MCF 10A (cell line): ENCODE results near the gene MICAL3. TPM values are rescaled to one million over a fixed set of nuclear protein-coding genes. Genes with fewer than 3 reads are reported as not detected.
A peak's percentile ranks its signal among the peaks of the same experiment; 100 is the strongest.
"Not testable (repeated sequence)": the region's sequence is repeated elsewhere in the genome, so short reads cannot be mapped to it uniquely, and the experiment has no call there.

ENCODE experiments used
- BruUV-seq: library from RNA; stranded (reverse); fragments of 400-500 nt; replicated peaks from 2 replicates; lab custom pipeline; 2021; lab: Mats Ljungman, UMichigan
- CTCF ChIA-PET: fragments of 300-600 bp; sonication (Branson Sonifier 250); formaldehyde crosslinking; extraction: SDS; loops from one replicate; lab custom pipeline; 2021; ENCODE audit warnings: antibody characterized with exemption, inconsistent platforms; lab: Yijun Ruan, JAX
- POLR2A ChIA-PET: fragments of 300-600, 350-650 bp; sonication (Branson Sonifier 250); formaldehyde crosslinking; extraction: SDS; loops from one replicate; lab custom pipeline; 2020; ENCODE audit warnings: antibody characterized with exemption, inconsistent platforms; lab: Yijun Ruan, JAX
- DNase-seq: peaks from one replicate; pipeline ENCODE4 v3.0.0-alpha.2; 2018; ENCODE audit not compliant: unreplicated experiment
- H3K27ac Mint-ChIP-seq: one replicate; pipeline ENCODE4 v1.8.0; 2022; ENCODE audit warnings: mild to moderate bottlenecking, low read depth, mixed read lengths; ENCODE audit not compliant: unreplicated experiment
- H3K27me3 Mint-ChIP-seq: one replicate; pipeline ENCODE4 v1.8.0; 2022; ENCODE audit warnings: mixed read lengths; ENCODE audit not compliant: insufficient read depth, unreplicated experiment
- H3K36me3 Mint-ChIP-seq: one replicate; pipeline ENCODE4 v1.8.0; 2022; ENCODE audit warnings: mild to moderate bottlenecking, moderate library complexity, mixed read lengths; ENCODE audit not compliant: insufficient read depth, unreplicated experiment
- H3K4me1 Mint-ChIP-seq: one replicate; pipeline ENCODE4 v1.8.0; 2022; ENCODE audit warnings: mixed read lengths; ENCODE audit not compliant: insufficient read depth, unreplicated experiment
- H3K4me3 Mint-ChIP-seq: one replicate; pipeline ENCODE4 v1.8.0; 2022; ENCODE audit warnings: mild to moderate bottlenecking, moderate library complexity, mixed read lengths; ENCODE audit not compliant: unreplicated experiment
- H3K9me3 Mint-ChIP-seq: one replicate; pipeline ENCODE4 v1.8.0; 2022; ENCODE audit warnings: mixed read lengths; ENCODE audit not compliant: unreplicated experiment
- CTCF ChIP-seq: fragments of 200-600 bp; IDR thresholded peaks from one replicate; pipeline ENCODE4 v1.8.0; 2022; ENCODE audit warnings: antibody characterized with exemption, mild to moderate bottlenecking; ENCODE audit not compliant: unreplicated experiment
- intact Hi-C: fragments of 100-400 bp; cut with micrococcal nuclease; formaldehyde crosslinking; loops from 2 replicates; pipeline ENCODE4 v1.14.1; 2022
- total RNA-seq: library from RNA; stranded (reverse); gene quantifications from 2 replicates; pipeline ENCODE4 v1.2.3, GENCODE V29; 2022

MICAL3 gene
- total RNA-seq, 1 experiment from 2014 or later = 54.1 TPM

DNA sequence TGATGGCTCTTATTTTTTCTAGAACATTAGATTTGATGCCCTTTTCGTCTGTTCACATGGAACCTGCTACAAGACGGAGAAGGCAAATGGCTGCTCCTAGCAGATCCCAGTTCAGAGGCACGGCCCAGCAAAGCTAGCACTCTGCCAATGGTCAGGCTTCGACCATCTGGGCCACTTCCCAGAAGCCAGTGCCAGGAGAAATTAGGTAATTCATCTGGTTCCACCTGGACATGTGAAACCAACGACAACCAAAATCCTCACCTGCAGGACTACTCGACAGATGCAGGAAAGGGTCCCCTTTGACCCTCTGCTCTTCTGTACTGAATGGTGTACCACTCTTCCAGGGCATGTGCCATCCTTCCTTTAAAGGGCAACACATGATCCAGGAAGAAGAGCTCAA is 25.4 kb downstream of the MICAL3 start:
- no TSS peak for BruUV-seq
- H3K36me3 Mint-ChIP-seq = peaks cover 12% of the 10 kb centered on the region
- H3K27ac Mint-ChIP-seq = no peak overlapping the region
- POLR2A ChIA-PET = interaction anchor here (1.2 to 7.3 kb wide), 5 partner anchors 14 to 78 kb away, joined by 4 to 59 read pairs (median 54); partner anchors contain the start of genes MICAL3 and PEX26
- H3K27me3 Mint-ChIP-seq = no peaks in the 10 kb centered on the region
- DNase-seq = no peak
- H3K9me3 Mint-ChIP-seq = no peaks in the 10 kb centered on the region
- no peak for TF ChIP-seq CTCF
- H3K4me1 Mint-ChIP-seq = peaks cover 36% of the 10 kb centered on the region
- no peak overlapping the region for H3K4me3 Mint-ChIP-seq
- CTCF ChIA-PET = interaction anchor here (0.6 to 9.4 kb wide), 5 partner anchors 32 to 592 kb away, joined by 3 to 100 read pairs (median 8); partner anchors contain the start of gene PEX26
- intact Hi-C loops = no loop called here

DNA sequence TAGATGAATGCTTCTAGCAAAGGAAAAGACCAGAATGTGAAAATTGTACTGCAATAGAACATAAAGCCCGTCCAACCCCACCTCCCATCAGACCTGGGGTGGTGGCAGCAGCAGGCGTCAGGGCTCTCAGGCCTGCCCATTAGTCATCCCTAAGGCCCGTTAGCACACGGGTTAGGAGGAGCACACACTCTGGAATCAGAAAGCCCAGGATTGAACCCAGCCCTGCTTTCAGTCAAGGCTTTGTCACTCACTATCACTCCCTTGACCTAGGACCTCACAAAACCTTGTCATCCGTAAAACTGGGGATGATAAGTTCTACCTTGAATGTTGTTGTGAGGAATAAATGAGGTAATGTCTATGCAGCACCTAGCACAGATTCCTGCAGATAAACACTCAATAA is 26.9 kb downstream of the MICAL3 start:
- H3K27me3 Mint-ChIP-seq = no peaks in the 10 kb centered on the region
- H3K27ac Mint-ChIP-seq = peak overlapping the region; percentile 61
- intact Hi-C loops = no loop called here

DNA sequence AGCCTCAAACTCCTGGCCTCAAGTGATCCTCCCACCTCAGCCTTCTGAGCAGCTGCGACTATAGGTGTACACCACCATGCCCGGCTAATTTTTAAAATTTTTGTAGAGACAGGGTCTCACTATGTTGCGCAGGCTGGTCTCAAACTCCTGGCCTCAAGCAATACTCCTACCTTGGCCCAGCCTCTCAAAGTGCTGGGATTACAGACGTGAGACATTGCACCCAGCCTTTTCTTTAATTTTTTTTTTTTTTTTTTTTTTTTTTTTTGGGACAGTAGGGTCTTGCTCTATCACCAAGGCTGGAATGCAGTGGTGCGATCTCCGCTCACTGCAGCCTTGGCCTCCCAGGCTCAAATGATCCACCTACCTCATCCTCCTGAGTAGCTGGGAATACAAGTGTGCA is 29.1 kb downstream of the MICAL3 start:
- H3K27ac Mint-ChIP-seq, DNase-seq, H3K9me3 Mint-ChIP-seq, BruUV-seq, H3K27me3 Mint-ChIP-seq, H3K4me3 Mint-ChIP-seq, POLR2A ChIA-PET, intact Hi-C loops: not testable (repeated sequence)
- peaks cover 46% of the 10 kb centered on the region for H3K4me1 Mint-ChIP-seq
- CTCF ChIA-PET = interaction anchor here (1.9 kb wide), 1 partner anchor 165 kb away, joined by 8 read pairs; no protein-coding TSS in a partner anchor
- H3K36me3 Mint-ChIP-seq = peaks cover 12% of the 10 kb centered on the region

More for the DNA sequence above, 26.9 kb downstream of the MICAL3 start:
- no TSS peak for BruUV-seq
- no peak for TF ChIP-seq CTCF
- ChIA-PET CTCF (interaction anchor here (1.5 to 9.4 kb wide), 2 partner anchors 42 to 77 kb away, joined by 3 to 100 read pairs; partner anchors contain the start of gene PEX26), POLR2A (no interaction called here)
- Mint-ChIP-seq H3K4me3 (no peak overlapping the region), H3K36me3 (peaks cover 12% of the 10 kb centered on the region), H3K9me3 (no peaks in the 10 kb centered on the region), H3K4me1 (peaks cover 40% of the 10 kb centered on the region)
- DNase-seq = peak; percentile 54

DNA sequence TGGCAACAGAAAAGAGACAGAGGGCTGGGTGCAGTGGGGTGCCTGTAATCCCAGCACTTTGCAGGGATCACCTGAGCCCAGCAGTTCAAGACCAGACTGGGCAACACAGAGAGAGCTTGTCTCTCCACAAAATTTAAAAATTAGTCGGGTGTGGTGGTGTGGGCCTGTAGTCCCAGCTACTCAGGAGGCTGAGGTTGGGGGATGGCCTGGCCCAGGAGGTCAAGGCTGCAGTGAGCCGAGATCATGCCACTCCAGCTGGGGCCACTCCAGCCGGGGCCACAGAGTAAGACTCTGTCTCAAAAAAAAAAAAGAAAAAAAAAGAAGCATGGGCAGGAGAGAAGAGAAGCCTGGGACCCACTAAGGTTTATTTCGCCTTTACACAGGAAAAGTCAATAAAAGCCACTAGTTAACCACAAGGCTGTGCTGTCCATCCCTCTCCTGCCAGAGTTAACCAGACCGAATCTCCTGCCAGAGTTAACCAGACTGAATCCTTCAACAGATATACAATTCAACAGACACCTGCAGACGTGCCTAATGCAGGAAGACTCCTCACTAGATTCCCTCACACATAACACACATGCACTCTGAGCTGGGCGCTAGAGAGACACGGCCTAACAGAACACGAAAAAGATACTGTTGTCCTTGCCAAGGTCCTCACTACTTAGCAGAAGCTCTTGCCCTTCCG is 29.8 kb downstream of the MICAL3 start:
- DNase-seq = no peak
- no TSS peak for BruUV-seq
- intact Hi-C loops = no loop called here
- H3K27me3 Mint-ChIP-seq = no peaks in the 10 kb centered on the region
- H3K4me3 Mint-ChIP-seq = no peak overlapping the region
- ChIA-PET CTCF (interaction anchor here (1.9 kb wide), 1 partner anchor 164 kb away, joined by 8 read pairs; no protein-coding TSS in a partner anchor), POLR2A (no interaction called here)
- H3K27ac Mint-ChIP-seq = no peak overlapping the region
- no peak for TF ChIP-seq CTCF
- peaks cover 12% of the 10 kb centered on the region for H3K36me3 Mint-ChIP-seq
- peaks cover 46% of the 10 kb centered on the region for H3K4me1 Mint-ChIP-seq
- no peaks in the 10 kb centered on the region for H3K9me3 Mint-ChIP-seq

- H3K27ac Mint-ChIP-seq, H3K27me3 Mint-ChIP-seq, BruUV-seq, intact Hi-C loops, H3K4me3 Mint-ChIP-seq, POLR2A ChIA-PET, H3K9me3 Mint-ChIP-seq, DNase-seq: not testable (repeated sequence)
- CTCF ChIA-PET = interaction anchor here (0.6 kb wide), 1 partner anchor 66 kb away, joined by 3 read pairs; no protein-coding TSS in a partner anchor
- Mint-ChIP-seq H3K4me1 (peaks cover 49% of the 10 kb centered on the region), H3K36me3 (peaks cover 10% of the 10 kb centered on the region)
Observed at GRCh38 chr22:17992976-17993375, 31.4 kb downstream of the MICAL3 start.

GRCh38 chr22:17991992-17992391 is 32.4 kb downstream of the MICAL3 start:
- H3K27ac Mint-ChIP-seq, H3K4me3 Mint-ChIP-seq, intact Hi-C loops, H3K27me3 Mint-ChIP-seq, H3K9me3 Mint-ChIP-seq, CTCF ChIA-PET, H3K36me3 Mint-ChIP-seq, DNase-seq, BruUV-seq: not testable (repeated sequence)
- H3K4me1 Mint-ChIP-seq = peaks cover 49% of the 10 kb centered on the region
- POLR2A ChIA-PET = interaction anchor here (0.9 kb wide), 1 partner anchor 17 kb away, joined by 3 read pairs; no protein-coding TSS in a partner anchor
